GM12872 (cell line): ENCODE data around the gene KCNIP3.

Experiments used
- CTCF ChIP-seq: IDR thresholded peaks from 3 replicates; pipeline ENCODE4 v1.5.1; 2011; ENCODE audit warnings: low read depth, mild to moderate bottlenecking, low read length, moderate library complexity; ENCODE audit not compliant: insufficient read depth

Gene KCNIP3

DNA sequence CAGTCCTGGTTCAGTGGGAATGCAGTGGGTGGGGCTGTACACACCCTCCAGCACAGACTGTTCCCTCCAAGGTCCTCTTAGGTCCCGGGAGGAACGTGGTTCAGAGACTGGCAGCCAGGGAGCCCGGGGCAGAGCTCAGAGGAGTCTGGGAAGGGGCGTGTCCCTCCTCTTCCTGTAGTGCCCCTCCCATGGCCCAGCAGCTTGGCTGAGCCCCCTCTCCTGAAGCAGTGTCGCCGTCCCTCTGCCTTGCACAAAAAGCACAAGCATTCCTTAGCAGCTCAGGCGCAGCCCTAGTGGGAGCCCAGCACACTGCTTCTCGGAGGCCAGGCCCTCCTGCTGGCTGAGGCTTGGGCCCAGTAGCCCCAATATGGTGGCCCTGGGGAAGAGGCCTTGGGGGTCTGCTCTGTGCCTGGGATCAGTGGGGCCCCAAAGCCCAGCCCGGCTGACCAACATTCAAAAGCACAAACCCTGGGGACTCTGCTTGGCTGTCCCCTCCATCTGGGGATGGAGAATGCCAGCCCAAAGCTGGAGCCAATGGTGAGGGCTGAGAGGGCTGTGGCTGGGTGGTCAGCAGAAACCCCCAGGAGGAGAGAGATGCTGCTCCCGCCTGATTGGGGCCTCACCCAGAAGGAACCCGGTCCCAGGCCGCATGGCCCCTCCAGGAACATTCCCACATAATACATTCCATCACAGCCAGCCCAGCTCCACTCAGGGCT is 87.9 kb downstream of the KCNIP3 start:
- TF ChIP-seq CTCF: no peak

- no peak for TF ChIP-seq CTCF
These were observed 88.4 kb downstream of the KCNIP3 start for GRCh38 chr2:95385570-95385984.

DNA sequence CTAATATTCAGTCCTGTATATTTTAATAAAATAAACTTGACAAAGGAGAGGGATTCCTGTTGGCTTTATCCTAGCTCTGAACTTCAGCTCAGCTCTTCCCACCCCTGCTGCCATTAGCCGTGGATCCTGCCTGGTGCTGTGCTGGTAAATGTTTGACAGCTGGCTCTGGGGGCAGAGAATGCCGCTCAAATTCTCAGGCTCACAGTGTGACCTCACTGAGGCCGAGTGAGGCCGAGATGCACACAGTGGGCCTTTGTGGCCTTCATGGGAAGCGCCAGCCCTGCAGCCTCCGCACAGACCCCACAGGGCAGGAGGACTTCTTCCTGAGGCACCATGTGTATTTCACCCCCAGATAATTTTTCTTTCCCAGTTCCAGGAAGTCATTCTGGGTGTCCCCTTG is 88.9 kb downstream of the KCNIP3 start:
- TF ChIP-seq CTCF: no peak

DNA sequence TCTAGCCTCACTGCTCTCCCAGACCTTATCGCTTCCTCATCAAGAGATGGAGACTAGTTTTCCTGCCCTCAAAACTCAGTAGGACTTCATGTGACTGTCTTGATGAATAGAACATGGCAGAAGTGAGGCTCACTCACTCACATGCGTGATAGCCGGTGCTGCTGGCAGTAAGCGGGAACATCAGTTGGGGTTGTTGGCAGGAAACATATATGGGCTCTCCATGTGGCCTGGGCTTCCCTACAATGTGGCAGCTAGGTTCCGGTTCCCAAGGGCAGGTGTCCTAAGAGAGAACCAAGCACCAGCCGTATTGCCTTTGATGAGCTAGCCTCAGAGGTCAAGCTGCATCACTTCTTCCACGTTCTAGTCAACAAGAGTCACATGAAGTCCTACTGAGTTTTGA is 90.2 kb downstream of the KCNIP3 start:
- TF ChIP-seq CTCF: no peak

DNA sequence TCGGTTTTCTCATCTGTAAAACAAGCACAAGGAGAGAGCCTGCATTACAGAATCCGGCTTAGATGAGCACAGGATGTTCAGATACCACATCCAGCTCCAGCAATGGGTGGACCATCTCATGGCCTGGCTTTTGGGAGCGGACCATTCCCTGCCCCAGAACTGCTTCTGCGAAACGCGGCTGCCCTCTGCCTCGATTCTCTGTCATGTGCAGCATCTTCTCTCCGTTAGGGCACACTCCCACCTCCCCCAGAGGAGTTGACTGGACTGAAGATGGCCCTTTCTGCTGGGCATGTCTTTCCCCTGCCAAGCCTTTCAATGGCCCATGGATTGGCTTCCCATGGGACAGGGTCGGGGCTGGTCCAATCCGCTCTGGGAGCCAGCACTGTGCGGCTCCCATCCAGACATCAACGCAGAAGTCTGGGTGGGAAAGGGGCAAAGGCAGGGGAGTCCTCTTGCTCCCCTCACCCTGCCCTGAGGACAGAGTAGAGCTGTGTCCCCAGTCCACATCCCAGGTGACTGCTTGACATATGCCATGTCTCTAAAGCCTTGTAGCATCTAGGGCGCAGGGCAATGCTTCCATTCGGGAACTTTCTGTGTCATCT is 91.0 kb downstream of the KCNIP3 start:
- TF ChIP-seq CTCF: no peak

GRCh38 chr2:95388856-95389244 is 91.7 kb downstream of the KCNIP3 start:
- no peak for TF ChIP-seq CTCF

DNA sequence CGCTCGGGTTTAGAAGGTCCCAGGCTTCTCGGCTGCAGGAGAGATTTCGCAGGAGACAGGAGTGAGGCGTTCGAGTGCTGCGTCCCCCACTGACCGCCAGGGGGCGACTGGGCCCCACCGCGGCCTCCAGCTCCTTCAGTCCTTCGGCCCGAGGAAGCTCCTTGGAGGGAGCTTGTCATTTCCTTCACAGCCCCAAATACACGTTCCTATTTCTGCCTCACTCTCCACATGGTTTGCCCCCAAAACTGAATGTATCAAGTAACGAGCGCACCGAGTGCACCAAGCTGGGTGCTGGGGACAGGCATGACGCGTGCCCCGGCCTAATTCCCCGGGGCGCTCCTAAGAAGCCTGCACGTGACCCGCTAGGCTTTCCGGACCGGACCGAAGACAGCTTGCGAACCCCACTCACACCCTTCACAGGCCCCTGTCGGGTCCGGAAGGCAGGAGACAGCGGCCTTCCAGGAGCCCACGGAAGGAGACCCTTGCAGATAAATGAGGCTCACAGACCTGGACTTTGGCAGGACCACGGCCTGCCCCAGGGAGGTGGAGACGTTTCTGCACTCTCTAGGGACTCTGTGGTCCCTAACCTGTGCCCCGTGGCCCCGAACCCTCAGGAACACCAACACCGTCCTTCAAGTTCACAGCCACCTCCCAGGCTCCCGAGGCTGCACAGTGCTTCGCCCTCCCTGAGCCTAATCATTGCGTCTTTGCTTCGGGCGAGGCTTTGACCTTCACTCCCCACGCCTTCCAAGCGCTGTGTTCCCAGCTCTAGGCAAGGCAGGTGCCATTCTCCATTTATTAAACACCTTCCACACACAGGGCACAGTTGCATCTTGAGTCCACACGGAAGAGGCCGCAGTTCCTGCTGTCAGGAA is 92.3 kb downstream of the KCNIP3 start:
- peak; percentile 98 for TF ChIP-seq CTCF
